ENCODE data around the gene PI4KB.

- no peak for TF ChIP-seq EZH2 (IDR thresholded peaks at IDR 0.05; ENCODE audit: borderline replicate concordance, low read depth, low read length, poor library complexity, severe bottlenecking)
- TF ChIP-seq CTCF (conservative IDR thresholded peaks at IDR 0.05; ENCODE audit: low read depth, low read length): no peak
Observed at GRCh38 chr1:151289991-151290708, 37.1 kb downstream of the PI4KB start.
